T-cell (primary cell): ENCODE results near the gene TLE5. TPM values are rescaled to one million over a fixed set of nuclear protein-coding genes. Genes with fewer than 3 reads are reported as not detected.
"Not testable (repeated sequence)": the region's sequence is repeated elsewhere in the genome, so short reads cannot be mapped to it uniquely, and the experiment has no call there.

Experiments
- ATAC-seq, 4 experiments: fragments of 200-7000 bp in 3 of 4; fragments of 150-1000 bp in 1 of 4; cut with Tn5 transposase; replicated peaks in 1 of 4; 1 replicate in 3 of 4; 2 replicates in 1 of 4; pipeline ENCODE4 v1.10.0; 2021; ENCODE audit warnings: moderate library complexity in 3 of 4, mild to moderate bottlenecking in 2 of 4, moderate number of reproducible peaks in 1 of 4
- CTCF ChIA-PET, 2 donors: fragments of 300-600 bp; sonication (Branson Sonifier 250); formaldehyde crosslinking; loops; one replicate each; lab custom pipeline; 2022; ENCODE audit warnings: antibody characterized with exemption in 2 of 2; lab: Charles Lee
- POLR2A ChIA-PET, 2 donors: fragments of 300-600 bp; sonication (Branson Sonifier 250); formaldehyde crosslinking; loops; one replicate each; lab custom pipeline; 2022; ENCODE audit warnings: antibody characterized with exemption in 2 of 2; lab: Charles Lee
- DNase-seq, 35 experiments: peaks; one replicate each; pipeline versions ENCODE4 v3.0.0 to v3.0.0-alpha.2; 2013 to 2023
- H3K27ac ChIP-seq: one replicate; pipeline ENCODE4 v1.5.1; 2013; ENCODE audit warnings: low read length
- H3K27me3 ChIP-seq, 2 experiments: replicated peaks in 1 of 2; 1 replicate in 1 of 2; 2 replicates in 1 of 2; pipeline versions ENCODE4 v1.6.1 to v1.7.0; 2013; ENCODE audit warnings: low read length in 1 of 2, mixed read lengths in 1 of 2; ENCODE audit not compliant: control insufficient read depth in 2 of 2, insufficient read depth in 2 of 2; ENCODE audit errors: extremely low read depth in 1 of 2
- H3K36me3 ChIP-seq, 2 donors: 1 replicate in 1 of 2; 2 replicates in 1 of 2; pipeline versions ENCODE4 v1.6.1 to v1.7.0; 2013; ENCODE audit warnings: low read length in 1 of 2; ENCODE audit not compliant: control insufficient read depth in 2 of 2, insufficient read depth in 1 of 2; ENCODE audit errors: extremely low read depth in 1 of 2
- H3K4me1 ChIP-seq, 2 experiments: 1 replicate in 1 of 2; 2 replicates in 1 of 2; pipeline versions ENCODE4 v1.6.1 to v1.7.0; 2013; ENCODE audit warnings: low read length in 2 of 2, mixed read lengths in 1 of 2; ENCODE audit not compliant: insufficient read depth in 2 of 2, control insufficient read depth in 1 of 2; ENCODE audit errors: extremely low read depth in 1 of 2
- H3K4me3 ChIP-seq, 2 donors: 1 replicate in 1 of 2; 2 replicates in 1 of 2; pipeline versions ENCODE4 v1.5.1 to v1.7.0; 2013; ENCODE audit warnings: mild to moderate bottlenecking in 2 of 2, low read length in 1 of 2, moderate library complexity in 1 of 2; ENCODE audit not compliant: control insufficient read depth in 1 of 2; ENCODE audit errors: extremely low read depth in 1 of 2
- H3K9me3 ChIP-seq: 2 replicates; pipeline ENCODE4 v1.7.0; 2013
- H3K27ac Mint-ChIP-seq, 2 donors: one replicate each; pipeline ENCODE4 v1.8.0; 2020 to 2021; ENCODE audit warnings: mild to moderate bottlenecking in 2 of 2, mixed read lengths in 2 of 2
- H3K27me3 Mint-ChIP-seq, 2 donors: one replicate each; pipeline ENCODE4 v1.8.0; 2021 to 2022; ENCODE audit warnings: mixed read lengths in 2 of 2
- H3K36me3 Mint-ChIP-seq: one replicate; pipeline ENCODE4 v1.8.0; 2021; ENCODE audit warnings: mixed read lengths
- H3K4me1 Mint-ChIP-seq, 3 donors: one replicate each; pipeline ENCODE4 v1.8.0; 2020 to 2022; ENCODE audit warnings: mixed read lengths in 3 of 3, mild to moderate bottlenecking in 1 of 3
- H3K4me3 Mint-ChIP-seq, 3 donors: one replicate each; pipeline ENCODE4 v1.8.0; 2020 to 2022; ENCODE audit warnings: mild to moderate bottlenecking in 3 of 3, mixed read lengths in 3 of 3, moderate library complexity in 3 of 3
- H3K9me3 Mint-ChIP-seq, 3 donors: one replicate each; pipeline ENCODE4 v1.8.0; 2020 to 2022; ENCODE audit warnings: mixed read lengths in 3 of 3
- WGBS: methylation state at CpG from one replicate; pipeline ENCODE4 v1.1.5; 2013; ENCODE audit warnings: missing lambda C conversion rate; ENCODE audit not compliant: insufficient coverage; 5-methylcytosine and 5-hydroxymethylcytosine counted together
- total RNA-seq, 35 experiments: library from RNA in 6 of 35; stranded (reverse) in 6 of 35; fragments of 120-200 nt in 1 of 35; gene quantifications; one replicate each; pipeline versions ENCODE4 v1.2.1 to v1.2.4 and lab custom pipeline; 2013 to 2026

The TLE5 gene
- total RNA-seq, 5 donors from 2014 or later (not counting 1 experiment from before 2014, with no cell fraction given) = 777 to 1,202 (median 1,047) TPM

DNA sequence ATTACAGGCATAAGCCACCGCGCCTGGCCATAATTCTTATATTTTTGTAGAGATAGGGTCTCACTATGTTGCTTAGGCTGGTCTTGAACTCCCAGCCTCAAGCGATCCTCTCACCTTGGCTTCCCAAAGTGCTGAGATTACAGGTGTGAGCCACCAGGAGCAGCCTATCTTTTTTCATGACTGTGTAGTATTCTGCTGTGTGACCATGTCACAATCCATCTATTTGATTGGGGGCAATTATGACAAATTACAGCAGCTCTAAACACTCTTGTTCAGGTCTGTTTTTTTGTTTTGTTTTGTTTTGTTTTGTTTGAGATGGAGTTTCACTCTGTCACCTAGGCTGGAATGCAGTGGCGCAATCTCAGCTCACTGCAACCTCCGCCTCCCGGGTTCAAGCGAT is 12.3 kb downstream of the TLE5 start:
- H3K4me3 ChIP-seq, H3K27ac ChIP-seq, H3K4me3 Mint-ChIP-seq, H3K9me3 ChIP-seq, CTCF ChIA-PET, DNase-seq, H3K9me3 Mint-ChIP-seq, H3K27me3 Mint-ChIP-seq, H3K27me3 ChIP-seq, POLR2A ChIA-PET, ATAC-seq, H3K36me3 Mint-ChIP-seq: not testable (repeated sequence)
- H3K27ac Mint-ChIP-seq = peak overlapping the region in 1 of 2 donors; percentile 28
- WGBS = 100% methylated on average over 3 of the region's 7 CpGs
- peaks cover 7 to 42% of the 10 kb centered on the region in 2 experiments for H3K4me1 ChIP-seq
- peaks cover 29 to 38% (median 33%) of the 10 kb centered on the region in 3 donors for H3K4me1 Mint-ChIP-seq
- H3K36me3 ChIP-seq = peaks cover 0 to 19% of the 10 kb centered on the region in 2 donors

DNA sequence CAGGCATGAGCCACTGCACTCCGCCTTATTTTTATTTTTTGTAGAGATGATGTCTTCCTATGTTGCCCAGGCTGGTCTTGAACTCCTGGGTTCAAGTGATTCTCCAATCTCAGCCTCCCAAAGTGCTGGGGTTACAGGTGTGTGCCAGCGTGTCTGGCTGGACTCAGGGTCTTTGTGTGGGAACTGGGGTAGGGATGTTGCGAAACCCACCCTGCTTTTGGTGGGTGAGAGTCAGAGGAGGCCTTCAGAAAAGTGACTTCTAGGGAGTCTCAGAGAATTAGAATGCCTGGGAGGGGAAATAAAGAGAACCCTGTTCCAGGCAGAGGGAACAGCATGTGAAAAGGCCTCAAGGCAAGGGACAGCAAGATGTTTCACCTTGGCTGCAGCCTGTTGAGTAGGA is 13.2 kb downstream of the TLE5 start:
- Mint-ChIP-seq H3K36me3 (no peaks in the 10 kb centered on the region), H3K27me3 (no peaks in the 10 kb centered on the region), H3K4me3 (peak overlapping the region; percentile 29 to 55 (median 45)), H3K9me3 (no peaks in the 10 kb centered on the region), H3K4me1 (peaks cover 28 to 29% (median 29%) of the 10 kb centered on the region in 3 donors), H3K27ac (peak overlapping the region; percentile 85 to 88)
- ATAC-seq = no peak
- Histone ChIP-seq H3K4me3 (no peak overlapping the region), H3K4me1 (peaks cover 4 to 33% of the 10 kb centered on the region in 2 experiments), H3K27ac (no peak overlapping the region), H3K27me3 (no peaks in the 10 kb centered on the region), H3K9me3 (no peaks in the 10 kb centered on the region), H3K36me3 (peaks cover 0 to 10% of the 10 kb centered on the region in 2 donors)
- 80% methylated on average over 1 of the region's 3 CpGs for WGBS
- no peak for DNase-seq
- ChIA-PET POLR2A (no interaction called here), CTCF (no interaction called here)

DNA sequence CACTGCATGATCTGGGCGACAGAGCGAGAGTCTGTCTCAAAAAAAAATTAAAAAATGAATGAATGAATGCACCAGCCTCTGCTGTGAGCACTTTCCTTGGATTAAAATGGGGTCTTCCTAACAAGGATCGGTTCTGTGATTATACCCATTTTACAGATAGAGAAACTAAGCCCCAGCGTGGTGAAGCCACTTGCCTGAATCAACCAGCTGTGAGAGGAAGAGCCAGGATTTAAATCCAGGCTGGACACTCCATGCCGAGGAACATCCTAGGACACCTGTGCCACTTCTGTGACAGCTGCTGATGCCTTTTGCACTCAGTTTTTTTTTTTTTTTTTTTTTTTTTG is 14.1 kb downstream of the TLE5 start:
- Mint-ChIP-seq H3K36me3 (no peaks in the 10 kb centered on the region), H3K9me3 (no peaks in the 10 kb centered on the region), H3K4me1 (peaks cover 24 to 30% (median 25%) of the 10 kb centered on the region in 3 donors), H3K27ac (peak overlapping the region; percentile 98 to 99), H3K4me3 (peak overlapping the region; percentile 82 to 96 (median 89)), H3K27me3 (no peaks in the 10 kb centered on the region)
- Histone ChIP-seq H3K4me1 (peaks cover 3 to 26% of the 10 kb centered on the region in 2 experiments), H3K27ac (peak overlapping the region; percentile 55), H3K27me3 (no peaks in the 10 kb centered on the region), H3K4me3 (peak overlapping the region in 1 of 2 donors; percentile 48), H3K9me3 (no peaks in the 10 kb centered on the region), H3K36me3 (peaks cover 0 to 1% of the 10 kb centered on the region in 2 donors)
- CTCF ChIA-PET = no interaction called here
- POLR2A ChIA-PET = no interaction called here
- DNase-seq (no peak), ATAC-seq (no peak)
- 98% methylated on average over 4 of the region's 5 CpGs for WGBS

DNA sequence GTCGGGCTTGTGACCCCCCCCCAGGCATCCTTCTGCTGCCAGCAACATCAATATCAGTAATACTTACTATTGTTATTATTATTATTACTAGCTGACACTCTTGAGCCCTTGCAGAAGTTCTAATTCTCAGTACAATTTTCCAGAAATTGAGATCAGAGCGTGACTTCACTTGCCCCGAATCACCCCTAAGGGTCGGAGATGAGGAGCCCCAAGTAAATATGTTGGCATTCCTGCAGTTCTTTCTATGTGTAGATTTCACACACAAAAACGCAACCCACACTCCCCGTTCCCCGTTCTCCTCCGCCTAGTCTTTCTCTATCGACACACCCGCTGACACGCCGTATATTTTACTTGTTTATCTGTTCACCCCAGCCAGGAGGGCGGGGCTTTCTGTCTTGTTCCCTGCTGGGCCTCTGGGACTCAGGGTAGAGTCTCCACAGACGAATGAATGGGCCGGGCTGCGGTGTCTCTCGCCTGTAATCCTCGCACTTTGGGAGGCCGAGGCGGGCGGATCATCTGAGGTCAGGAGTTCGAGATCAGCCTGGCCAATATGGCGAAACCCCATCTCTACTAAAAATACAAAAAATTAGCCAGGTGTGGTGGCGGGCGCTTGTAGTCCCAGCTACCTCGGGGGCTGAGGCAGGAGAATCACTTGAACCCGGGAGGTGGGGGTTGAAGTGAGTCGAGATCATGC is 14.7 kb downstream of the TLE5 start:
- ATAC-seq = peak; percentile 84 to 93 (median 89)

DNA sequence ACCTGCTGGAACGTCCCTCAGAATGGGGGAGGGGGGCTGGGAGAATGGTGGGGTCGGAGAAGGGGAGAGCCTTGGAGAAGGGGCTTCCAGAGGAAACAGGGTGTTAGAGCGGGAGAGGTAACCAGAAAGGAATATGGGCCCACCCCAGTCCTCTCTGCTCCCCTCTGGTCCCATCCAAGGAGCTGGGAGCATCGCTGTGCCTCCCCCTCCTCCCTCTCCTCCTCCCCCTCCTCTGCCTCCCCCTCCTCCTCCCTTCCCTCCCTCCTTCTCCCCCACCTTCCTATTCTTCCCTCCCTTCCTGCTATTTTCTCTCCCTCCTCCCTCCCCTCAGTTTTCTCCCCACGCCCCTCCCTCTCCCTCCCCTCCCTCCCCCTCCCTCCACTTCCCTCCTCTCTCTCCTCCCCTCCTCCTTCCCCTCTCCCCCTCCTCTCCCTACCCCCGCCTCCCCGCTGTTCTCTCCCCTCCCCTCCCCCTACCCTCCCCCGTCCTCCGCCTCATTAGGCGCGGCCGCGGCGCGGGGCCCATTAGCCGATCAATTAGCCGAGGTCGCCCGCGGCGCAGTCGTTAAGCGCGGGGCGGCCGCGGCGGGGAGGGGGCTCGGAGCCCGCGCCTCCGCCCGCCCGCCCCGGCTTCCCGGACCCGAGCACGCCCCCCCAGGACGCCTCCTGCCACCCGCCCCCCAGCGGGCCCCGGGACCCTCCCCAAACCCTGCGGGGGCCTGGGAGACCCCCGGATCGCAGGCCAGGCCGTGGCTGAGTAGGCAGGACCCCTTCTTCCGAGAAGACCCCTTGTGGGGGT is 15.4 kb downstream of the TLE5 start:
- H3K9me3 Mint-ChIP-seq = no peaks in the 10 kb centered on the region
- H3K27me3 Mint-ChIP-seq = no peaks in the 10 kb centered on the region
- no peaks in the 10 kb centered on the region for H3K36me3 Mint-ChIP-seq
- DNase-seq (peak in 1 of 35 experiments; percentile 29), ATAC-seq (no peak)
- Histone ChIP-seq H3K36me3 (no peaks in the 10 kb centered on the region), H3K4me1 (peaks cover 6 to 34% of the 10 kb centered on the region in 2 experiments), H3K9me3 (no peaks in the 10 kb centered on the region), H3K27ac (peak overlapping the region; percentile 55), H3K27me3 (no peaks in the 10 kb centered on the region), H3K4me3 (peak overlapping the region; percentile 15 to 48)
- peaks cover 23 to 31% (median 27%) of the 10 kb centered on the region in 3 donors for H3K4me1 Mint-ChIP-seq
- WGBS = 5% methylated on average over 17 of the region's 47 CpGs
- H3K4me3 Mint-ChIP-seq = peak overlapping the region; percentile 47 to 96 (median 82)
- CTCF ChIA-PET = interaction anchor here in 1 of 2 donors (0.6 kb wide), 1 partner anchor 228 kb away, joined by 3 read pairs; no protein-coding TSS in a partner anchor
- H3K27ac Mint-ChIP-seq = peak overlapping the region in 1 of 2 donors; percentile 99
- POLR2A ChIA-PET = no interaction called here

More for the DNA sequence above, 14.7 kb downstream of the TLE5 start:
- peak overlapping the region; percentile 15 to 48 for H3K4me3 ChIP-seq
- Mint-ChIP-seq H3K4me3 (peak overlapping the region; percentile 82 to 96 (median 89)), H3K36me3 (no peaks in the 10 kb centered on the region), H3K27ac (peak overlapping the region; percentile 98 to 99), H3K9me3 (no peaks in the 10 kb centered on the region), H3K4me1 (peaks cover 22 to 29% (median 25%) of the 10 kb centered on the region in 3 donors), H3K27me3 (no peaks in the 10 kb centered on the region)
- 3% methylated on average over 16 of the region's 28 CpGs for WGBS
- H3K27me3 ChIP-seq = no peaks in the 10 kb centered on the region
- no peaks in the 10 kb centered on the region for H3K36me3 ChIP-seq
- peak overlapping the region; percentile 55 for H3K27ac ChIP-seq
- ChIA-PET POLR2A (no interaction called here), CTCF (interaction anchor here in 1 of 2 donors (0.6 kb wide), 1 partner anchor 229 kb away, joined by 3 read pairs; no protein-coding TSS in a partner anchor)
- H3K4me1 ChIP-seq = peaks cover 5 to 29% of the 10 kb centered on the region in 2 experiments
- DNase-seq = peak; percentile 46 to 81 (median 69)
- H3K9me3 ChIP-seq = no peaks in the 10 kb centered on the region
